Measurements from ENCODE around the gene SLC9C1.

The SLC9C1 gene

GRCh38 chr3:112122870-112123269, 171.1 kb downstream of the SLC9C1 start:
- no peaks in the 10 kb centered on the region for H4K20me1 ChIP-seq (ENCODE audit: control insufficient read depth, insufficient read depth, low read depth, low read length)
- H3K9me3 ChIP-seq (ENCODE audit: control insufficient read depth, insufficient read depth, low read length): no peaks in the 10 kb centered on the region
- peaks cover 83% of the 10 kb centered on the region for H3K36me3 ChIP-seq (ENCODE audit: control insufficient read depth, low read length)
- no peak for TF ChIP-seq EZH2phosphoT487 (IDR thresholded peaks at IDR 0.05; ENCODE audit: borderline replicate concordance, low read length)
- no peak for TF ChIP-seq CTCF (IDR thresholded peaks at IDR 0.05; ENCODE audit: low read depth, low read length, poor library complexity, severe bottlenecking)
- peaks cover 48% of the 10 kb centered on the region for H3K79me2 ChIP-seq (ENCODE audit: control insufficient read depth, low read length)
- H3K27me3 ChIP-seq (ENCODE audit: control insufficient read depth, low read length): no peaks in the 10 kb centered on the region
- peak overlapping the region; percentile 78 for H3K4me2 ChIP-seq (ENCODE audit: low read length)
- H3K9me2 ChIP-seq (replicated peaks; ENCODE audit: control insufficient read depth, low read length): no peaks in the 10 kb centered on the region
- H3F3A ChIP-seq (ENCODE audit: control insufficient read depth, insufficient read depth): peaks cover 93% of the 10 kb centered on the region
- peaks cover 100% of the 10 kb centered on the region for H3K4me1 ChIP-seq (ENCODE audit: control insufficient read depth, low read length)
- H3K27ac ChIP-seq (ENCODE audit: low read depth, low read length): peak overlapping the region; percentile 99
- H3K4me3 ChIP-seq (ENCODE audit: low read length): peak overlapping the region; percentile 51

- TF ChIP-seq CTCF (IDR thresholded peaks at IDR 0.05; ENCODE audit: low read depth, low read length, poor library complexity, severe bottlenecking) (no peak), EZH2phosphoT487 (IDR thresholded peaks at IDR 0.05; ENCODE audit: borderline replicate concordance, low read length) (no peak)
- Histone ChIP-seq H3K9me3 (ENCODE audit: control insufficient read depth, insufficient read depth, low read length) (no peaks in the 10 kb centered on the region), H3K4me1 (ENCODE audit: control insufficient read depth, low read length) (peaks cover 100% of the 10 kb centered on the region), H3K27me3 (ENCODE audit: control insufficient read depth, low read length) (no peaks in the 10 kb centered on the region), H3K4me2 (ENCODE audit: low read length) (peak overlapping the region; percentile 78), H3K79me2 (ENCODE audit: control insufficient read depth, low read length) (peaks cover 38% of the 10 kb centered on the region), H3K27ac (ENCODE audit: low read depth, low read length) (peak overlapping the region; percentile 99), H3K4me3 (ENCODE audit: low read length) (peak overlapping the region; percentile 54), H3K9me2 (replicated peaks; ENCODE audit: control insufficient read depth, low read length) (no peaks in the 10 kb centered on the region), H3F3A (ENCODE audit: control insufficient read depth, insufficient read depth) (peaks cover 93% of the 10 kb centered on the region), H3K36me3 (ENCODE audit: control insufficient read depth, low read length) (peaks cover 80% of the 10 kb centered on the region), H4K20me1 (ENCODE audit: control insufficient read depth, insufficient read depth, low read depth, low read length) (no peaks in the 10 kb centered on the region)
Measured at GRCh38 chr3:112121577-112122547, 172.2 kb downstream of the SLC9C1 start.

- TF ChIP-seq EZH2phosphoT487 (IDR thresholded peaks at IDR 0.05; ENCODE audit: borderline replicate concordance, low read length) (no peak), CTCF (IDR thresholded peaks at IDR 0.05; ENCODE audit: low read depth, low read length, poor library complexity, severe bottlenecking) (no peak)
- Histone ChIP-seq H3K4me2 (ENCODE audit: low read length) (peak overlapping the region; percentile 82), H3K36me3 (ENCODE audit: control insufficient read depth, low read length) (peaks cover 73% of the 10 kb centered on the region), H4K20me1 (ENCODE audit: control insufficient read depth, insufficient read depth, low read depth, low read length) (no peaks in the 10 kb centered on the region), H3K4me1 (ENCODE audit: control insufficient read depth, low read length) (peaks cover 100% of the 10 kb centered on the region), H3K27me3 (ENCODE audit: control insufficient read depth, low read length) (no peaks in the 10 kb centered on the region), H3K9me3 (ENCODE audit: control insufficient read depth, insufficient read depth, low read length) (no peaks in the 10 kb centered on the region), H3F3A (ENCODE audit: control insufficient read depth, insufficient read depth) (peaks cover 91% of the 10 kb centered on the region), H3K4me3 (ENCODE audit: low read length) (peak overlapping the region; percentile 65), H3K79me2 (ENCODE audit: control insufficient read depth, low read length) (peaks cover 30% of the 10 kb centered on the region), H3K27ac (ENCODE audit: low read depth, low read length) (peak overlapping the region; percentile 99), H3K9me2 (replicated peaks; ENCODE audit: control insufficient read depth, low read length) (no peaks in the 10 kb centered on the region)
Measured at GRCh38 chr3:112119962-112120836, 173.8 kb downstream of the SLC9C1 start.

All from DOHH2 (cell line).